ENCODE measurements around the gene DIDO1. TPM values are rescaled to one million over a fixed set of nuclear protein-coding genes. Genes with fewer than 3 reads are reported as not detected.

The DIDO1 gene
- total and polyA plus RNA-seq, 2 of the 13 experiments (the other 11 are each of a cell fraction or from before 2014, with no cell fraction given), result 75.0 to 75.1 TPM

DNA sequence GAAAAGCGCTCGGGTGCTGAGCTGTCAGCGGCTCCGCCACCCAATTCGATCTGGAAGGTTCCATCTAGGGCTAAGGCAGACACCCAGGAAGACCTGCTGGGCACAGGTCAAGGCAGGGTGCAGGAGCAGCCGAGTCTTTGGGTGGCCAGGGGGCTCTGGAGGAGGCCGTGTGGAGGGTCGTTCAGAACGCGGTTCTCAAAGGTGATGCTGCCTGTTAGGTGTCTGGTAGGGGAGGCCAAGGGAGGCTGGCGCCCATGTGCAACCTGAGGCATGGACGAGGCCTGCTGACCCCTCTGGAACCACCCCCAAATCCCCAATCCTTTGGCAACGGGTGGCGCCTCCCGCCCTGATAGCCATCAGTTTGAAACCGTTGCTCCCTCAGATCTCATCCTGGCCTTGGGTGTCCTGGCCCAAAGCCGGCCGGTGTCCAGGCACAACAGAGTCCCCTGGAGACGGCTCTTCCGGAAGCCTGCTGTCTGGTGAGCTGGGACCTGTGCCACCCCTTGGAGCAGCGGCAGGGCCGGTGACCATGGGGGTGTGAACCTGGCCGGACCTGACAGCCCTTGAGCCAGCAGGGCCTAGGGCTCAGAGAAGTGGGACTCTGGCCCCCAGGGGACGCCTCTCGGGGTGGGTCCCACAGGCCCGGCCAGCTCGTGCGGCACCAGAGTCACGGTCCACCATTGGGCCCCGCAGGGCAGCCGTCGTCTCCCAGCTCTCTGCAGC lies 36.7 kb upstream of the DIDO1 start:
- FAIRE-seq, result no peak
- H3K4me2 ChIP-seq (ENCODE audit: low read depth, low read length), result no peak overlapping the region
- H4K20me1 ChIP-seq (ENCODE audit: insufficient read depth, low read length), result peaks cover 67% of the 10 kb centered on the region; the same call in 1 of the 2 replicates
- peaks cover 71 to 83% of the 10 kb centered on the region in 2 experiments for H3K36me3 ChIP-seq (replicated peaks in 1 of 2; ENCODE audit: control insufficient read depth in 1 of 2, insufficient read depth in 2 of 2, low read length in 2 of 2)
- ATAC-seq, result no peak
- intact Hi-C loops (cut with micrococcal nuclease; ENCODE audit: unreplicated experiment) (no loop called here), in situ Hi-C loops (cut with HindIII; ENCODE audit: extremely low pct_ligation_motif_present, low pct_unique_long_range_greater_than_20kb) (no loop called here)
- ChIA-PET CTCF (ENCODE audit: low intra/inter-chr PET ratio, low total read pairs) (no interaction called here), POLR2A (interaction anchor here (1.3 kb wide), 1 partner anchor 7 kb away, joined by 3 read pairs; no protein-coding TSS in a partner anchor)
- no peak overlapping the region for H3K4me3 ChIP-seq (replicated peaks in 1 of 3; ENCODE audit: insufficient read depth in 1 of 3, low read depth in 2 of 3, low read length in 3 of 3)
- BruUV-seq (replicated peaks), result no TSS peak
- no peaks in the 10 kb centered on the region for H3K9me3 ChIP-seq (ENCODE audit: low read length)
- no peak overlapping the region for H3K27ac ChIP-seq (ENCODE audit: extremely low read length, insufficient read depth, low read length)
- peaks cover 2% of the 10 kb centered on the region for H3K79me2 ChIP-seq (ENCODE audit: insufficient read depth, low read length)
- 94% methylated on average over 30 of the region's 32 CpGs for WGBS (ENCODE audit: low lambda C conversion rate)
- DNase-seq (ENCODE audit: low spot score), result no peak
- no peak overlapping the region for H2AFZ ChIP-seq (ENCODE audit: low read length)
- no peak overlapping the region for H3K9ac ChIP-seq (ENCODE audit: insufficient read depth, low read depth, low read length)
- H3K4me1 ChIP-seq (ENCODE audit: insufficient read depth, low read length), result peaks cover under 1% of the 10 kb centered on the region; the same call in 1 of the 2 replicates
- H3K27me3 ChIP-seq (ENCODE audit: control insufficient read depth in 1 of 2, insufficient read depth in 2 of 2, low read length in 2 of 2), result no peaks in the 10 kb centered on the region
- TF ChIP-seq ZC3H13 (CRISPR knock-in tag; IDR thresholded peaks at IDR 0.05), result 0 out of 2 replicates have a peak, but pooled peaks have one; percentile 50
- peak; percentile 38 for TF ChIP-seq POLR2G (IDR thresholded peaks at IDR 0.05; ENCODE audit: low read depth, low read length)
- TF ChIP-seq ZSCAN21 (CRISPR knock-in tag; IDR thresholded peaks at IDR 0.05; ENCODE audit: borderline replicate concordance), result 0 out of 2 replicates have a peak, but pooled peaks have one; percentile 14
- TF ChIP-seq ZNF260 (CRISPR knock-in tag; IDR thresholded peaks at IDR 0.05; ENCODE audit: borderline replicate concordance, low read depth), result no peak
- TF ChIP-seq HNF4G (IDR thresholded peaks at IDR 0.05; ENCODE audit: borderline replicate concordance, low read depth, low read length), result no peak
- no peak for TF ChIP-seq HNF4G (CRISPR knock-in tag; IDR thresholded peaks at IDR 0.05; ENCODE audit: borderline replicate concordance, low read depth)
- no peak for TF ChIP-seq ZNF354B (CRISPR knock-in tag; IDR thresholded peaks at IDR 0.05)
- TF ChIP-seq ZNF670 (CRISPR knock-in tag; IDR thresholded peaks at IDR 0.05; ENCODE audit: borderline replicate concordance), result no peak
- TF ChIP-seq, protein P1, sequence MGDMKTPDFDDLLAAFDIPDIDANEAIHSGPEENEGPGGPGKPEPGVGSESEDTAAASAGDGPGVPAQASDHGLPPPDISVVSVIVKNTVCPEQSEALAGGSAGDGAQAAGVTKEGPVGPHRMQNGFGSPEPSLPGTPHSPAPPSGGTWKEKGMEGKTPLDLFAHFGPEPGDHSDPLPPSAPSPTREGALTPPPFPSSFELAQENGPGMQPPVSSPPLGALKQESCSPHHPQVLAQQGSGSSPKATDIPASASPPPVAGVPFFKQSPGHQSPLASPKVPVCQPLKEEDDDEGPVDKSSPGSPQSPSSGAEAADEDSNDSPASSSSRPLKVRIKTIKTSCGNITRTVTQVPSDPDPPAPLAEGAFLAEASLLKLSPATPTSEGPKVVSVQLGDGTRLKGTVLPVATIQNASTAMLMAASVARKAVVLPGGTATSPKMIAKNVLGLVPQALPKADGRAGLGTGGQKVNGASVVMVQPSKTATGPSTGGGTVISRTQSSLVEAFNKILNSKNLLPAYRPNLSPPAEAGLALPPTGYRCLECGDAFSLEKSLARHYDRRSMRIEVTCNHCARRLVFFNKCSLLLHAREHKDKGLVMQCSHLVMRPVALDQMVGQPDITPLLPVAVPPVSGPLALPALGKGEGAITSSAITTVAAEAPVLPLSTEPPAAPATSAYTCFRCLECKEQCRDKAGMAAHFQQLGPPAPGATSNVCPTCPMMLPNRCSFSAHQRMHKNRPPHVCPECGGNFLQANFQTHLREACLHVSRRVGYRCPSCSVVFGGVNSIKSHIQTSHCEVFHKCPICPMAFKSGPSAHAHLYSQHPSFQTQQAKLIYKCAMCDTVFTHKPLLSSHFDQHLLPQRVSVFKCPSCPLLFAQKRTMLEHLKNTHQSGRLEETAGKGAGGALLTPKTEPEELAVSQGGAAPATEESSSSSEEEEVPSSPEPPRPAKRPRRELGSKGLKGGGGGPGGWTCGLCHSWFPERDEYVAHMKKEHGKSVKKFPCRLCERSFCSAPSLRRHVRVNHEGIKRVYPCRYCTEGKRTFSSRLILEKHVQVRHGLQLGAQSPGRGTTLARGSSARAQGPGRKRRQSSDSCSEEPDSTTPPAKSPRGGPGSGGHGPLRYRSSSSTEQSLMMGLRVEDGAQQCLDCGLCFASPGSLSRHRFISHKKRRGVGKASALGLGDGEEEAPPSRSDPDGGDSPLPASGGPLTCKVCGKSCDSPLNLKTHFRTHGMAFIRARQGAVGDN (CRISPR knock-in tag; IDR thresholded peaks at IDR 0.05), result no peak; the same call in 1 of the 2 replicates
- no peak for TF ChIP-seq HNRNPUL1 (IDR thresholded peaks at IDR 0.05; ENCODE audit: low read depth, low read length)
- no peak for TF ChIP-seq ZNF282 (IDR thresholded peaks at IDR 0.05; ENCODE audit: partially characterized antibody)
- TF ChIP-seq MXD4 (CRISPR knock-in tag; IDR thresholded peaks at IDR 0.05), result no peak
- no peak for TF ChIP-seq RORA (CRISPR knock-in tag; IDR thresholded peaks at IDR 0.05)
- TF ChIP-seq, protein P2, sequence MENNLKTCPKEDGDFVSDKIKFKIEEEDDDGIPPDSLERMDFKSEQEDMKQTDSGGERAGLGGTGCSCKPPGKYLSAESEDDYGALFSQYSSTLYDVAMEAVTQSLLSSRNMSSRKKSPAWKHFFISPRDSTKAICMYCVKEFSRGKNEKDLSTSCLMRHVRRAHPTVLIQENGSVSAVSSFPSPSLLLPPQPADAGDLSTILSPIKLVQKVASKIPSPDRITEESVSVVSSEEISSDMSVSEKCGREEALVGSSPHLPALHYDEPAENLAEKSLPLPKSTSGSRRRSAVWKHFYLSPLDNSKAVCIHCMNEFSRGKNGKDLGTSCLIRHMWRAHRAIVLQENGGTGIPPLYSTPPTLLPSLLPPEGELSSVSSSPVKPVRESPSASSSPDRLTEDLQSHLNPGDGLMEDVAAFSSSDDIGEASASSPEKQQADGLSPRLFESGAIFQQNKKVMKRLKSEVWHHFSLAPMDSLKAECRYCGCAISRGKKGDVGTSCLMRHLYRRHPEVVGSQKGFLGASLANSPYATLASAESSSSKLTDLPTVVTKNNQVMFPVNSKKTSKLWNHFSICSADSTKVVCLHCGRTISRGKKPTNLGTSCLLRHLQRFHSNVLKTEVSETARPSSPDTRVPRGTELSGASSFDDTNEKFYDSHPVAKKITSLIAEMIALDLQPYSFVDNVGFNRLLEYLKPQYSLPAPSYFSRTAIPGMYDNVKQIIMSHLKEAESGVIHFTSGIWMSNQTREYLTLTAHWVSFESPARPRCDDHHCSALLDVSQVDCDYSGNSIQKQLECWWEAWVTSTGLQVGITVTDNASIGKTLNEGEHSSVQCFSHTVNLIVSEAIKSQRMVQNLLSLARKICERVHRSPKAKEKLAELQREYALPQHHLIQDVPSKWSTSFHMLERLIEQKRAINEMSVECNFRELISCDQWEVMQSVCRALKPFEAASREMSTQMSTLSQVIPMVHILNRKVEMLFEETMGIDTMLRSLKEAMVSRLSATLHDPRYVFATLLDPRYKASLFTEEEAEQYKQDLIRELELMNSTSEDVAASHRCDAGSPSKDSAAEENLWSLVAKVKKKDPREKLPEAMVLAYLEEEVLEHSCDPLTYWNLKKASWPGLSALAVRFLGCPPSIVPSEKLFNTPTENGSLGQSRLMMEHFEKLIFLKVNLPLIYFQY (CRISPR knock-in tag; IDR thresholded peaks at IDR 0.05; ENCODE audit: borderline replicate concordance), result no peak
- no peak for TF ChIP-seq ETV5 (CRISPR knock-in tag; IDR thresholded peaks at IDR 0.05; ENCODE audit: borderline replicate concordance)
- no peak for TF ChIP-seq SP140L (CRISPR knock-in tag; IDR thresholded peaks at IDR 0.05; ENCODE audit: borderline replicate concordance)

All from HepG2 (cell line).